Activated naive CD8-positive, alpha-beta T cell (primary cell): ENCODE data around the gene STK32C.

Experiments
- H3K27ac Mint-ChIP-seq: one replicate; pipeline ENCODE4 v1.8.0; 2021; ENCODE audit warnings: mixed read lengths
- H3K27me3 Mint-ChIP-seq: one replicate; pipeline ENCODE4 v1.8.0; 2021; ENCODE audit warnings: mixed read lengths
- H3K36me3 Mint-ChIP-seq: one replicate; pipeline ENCODE4 v1.8.0; 2021; ENCODE audit warnings: mixed read lengths
- H3K4me1 Mint-ChIP-seq: one replicate; pipeline ENCODE4 v1.8.0; 2021; ENCODE audit warnings: low read depth, mixed read lengths
- H3K4me3 Mint-ChIP-seq: one replicate; pipeline ENCODE4 v1.8.0; 2021; ENCODE audit warnings: mild to moderate bottlenecking, mixed read lengths
- H3K9me3 Mint-ChIP-seq: one replicate; pipeline ENCODE4 v1.8.0; 2021; ENCODE audit warnings: low read depth, mixed read lengths

Gene STK32C

GRCh38 chr10:132264966-132265889 lies 42.5 kb downstream of the STK32C start:
- Mint-ChIP-seq H3K9me3 (no peaks in the 10 kb centered on the region), H3K27ac (no peak overlapping the region), H3K27me3 (no peaks in the 10 kb centered on the region), H3K4me3 (no peak overlapping the region), H3K36me3 (no peaks in the 10 kb centered on the region), H3K4me1 (peaks cover 9% of the 10 kb centered on the region)

DNA sequence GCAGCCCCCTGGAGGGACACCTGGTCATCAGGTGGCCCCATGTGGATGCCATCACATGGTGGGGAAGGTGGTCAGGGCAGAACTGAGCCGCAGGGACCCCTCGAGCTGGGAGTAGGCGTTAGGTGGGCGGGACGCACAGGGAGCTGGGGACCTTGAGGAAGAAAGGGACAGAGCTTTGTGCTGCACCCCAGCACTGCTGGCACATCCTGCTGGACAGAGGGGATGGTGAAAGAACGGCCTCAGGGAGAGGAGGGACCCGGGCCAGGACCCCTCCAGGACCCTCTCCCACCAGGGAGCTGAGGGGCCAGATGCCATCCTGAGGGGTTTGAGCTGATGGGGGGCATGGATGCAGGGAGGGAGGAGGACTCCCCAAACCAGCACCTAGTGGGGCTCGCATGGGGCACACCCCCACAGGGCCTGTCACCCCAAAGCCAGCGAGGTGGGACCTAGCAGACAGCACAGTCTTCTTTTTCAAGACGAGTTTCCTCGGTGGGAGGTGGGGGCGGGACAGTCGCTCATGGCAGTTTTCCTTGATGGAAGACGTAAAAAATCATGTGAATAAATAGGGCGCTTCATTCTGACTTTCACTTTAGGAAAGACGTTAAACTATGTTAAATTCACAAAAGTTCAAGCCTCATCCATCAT lies 43.3 kb downstream of the STK32C start:
- no peaks in the 10 kb centered on the region for H3K36me3 Mint-ChIP-seq
- no peaks in the 10 kb centered on the region for H3K9me3 Mint-ChIP-seq
- peaks cover 9% of the 10 kb centered on the region for H3K4me1 Mint-ChIP-seq
- H3K27ac Mint-ChIP-seq: no peak overlapping the region
- no peak overlapping the region for H3K4me3 Mint-ChIP-seq
- no peaks in the 10 kb centered on the region for H3K27me3 Mint-ChIP-seq

GRCh38 chr10:132263866-132264265 lies 43.9 kb downstream of the STK32C start:
- no peak overlapping the region for H3K27ac Mint-ChIP-seq
- peaks cover 9% of the 10 kb centered on the region for H3K4me1 Mint-ChIP-seq

GRCh38 chr10:132259702-132260482 lies 47.9 kb downstream of the STK32C start:
- H3K27me3 Mint-ChIP-seq: no peaks in the 10 kb centered on the region
- H3K4me3 Mint-ChIP-seq: no peak overlapping the region
- H3K36me3 Mint-ChIP-seq: no peaks in the 10 kb centered on the region
- H3K9me3 Mint-ChIP-seq: no peaks in the 10 kb centered on the region
- H3K27ac Mint-ChIP-seq: no peak overlapping the region
- H3K4me1 Mint-ChIP-seq: no peaks in the 10 kb centered on the region

More at GRCh38 chr10:132263866-132264265, 43.9 kb downstream of the STK32C start:
- no peaks in the 10 kb centered on the region for H3K36me3 Mint-ChIP-seq
- H3K9me3 Mint-ChIP-seq: no peaks in the 10 kb centered on the region
- H3K27me3 Mint-ChIP-seq: no peaks in the 10 kb centered on the region
- no peak overlapping the region for H3K4me3 Mint-ChIP-seq

DNA sequence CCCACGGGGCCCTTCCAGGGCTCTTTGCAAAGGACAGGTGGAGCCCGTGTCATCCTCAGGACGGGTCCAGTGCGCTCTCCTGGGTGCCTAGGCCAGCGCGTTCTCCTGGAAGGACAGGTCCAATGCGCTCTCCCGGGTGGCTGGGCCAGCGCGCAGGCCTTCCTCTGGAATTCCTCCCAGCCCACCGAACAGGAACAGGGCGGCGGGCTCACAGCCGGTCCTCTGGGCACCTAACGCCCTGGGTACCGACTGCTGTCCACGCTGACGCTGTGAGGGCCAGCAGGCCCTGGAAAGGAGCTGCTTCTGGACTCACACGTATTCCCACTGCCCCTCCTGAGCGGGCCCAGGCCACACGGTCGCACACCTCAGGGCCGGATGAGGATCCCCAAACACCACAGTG lies 49.3 kb downstream of the STK32C start:
- H3K36me3 Mint-ChIP-seq: no peaks in the 10 kb centered on the region
- no peaks in the 10 kb centered on the region for H3K4me1 Mint-ChIP-seq
- H3K27ac Mint-ChIP-seq: no peak overlapping the region
- H3K27me3 Mint-ChIP-seq: no peaks in the 10 kb centered on the region
- H3K4me3 Mint-ChIP-seq: no peak overlapping the region
- no peaks in the 10 kb centered on the region for H3K9me3 Mint-ChIP-seq

DNA sequence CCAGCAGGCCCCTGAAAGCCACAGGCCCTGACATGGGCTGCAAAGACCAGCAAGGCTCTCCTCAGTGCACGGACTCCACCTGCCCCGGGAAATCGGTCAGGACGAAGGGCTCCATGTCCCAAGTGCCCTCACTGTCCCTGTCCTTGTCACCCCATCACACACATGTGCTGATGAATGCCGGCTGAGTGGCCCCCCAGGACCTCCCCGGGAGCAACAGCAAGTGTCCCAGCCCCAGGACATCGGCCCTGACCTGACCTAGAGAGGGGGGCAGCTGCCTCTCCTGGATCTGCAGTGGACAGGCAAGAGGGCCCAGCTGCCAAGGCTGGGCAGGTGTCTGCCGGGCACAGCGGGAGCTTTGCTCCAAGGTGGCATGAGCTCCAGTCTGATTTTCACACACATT lies 49.8 kb downstream of the STK32C start:
- Mint-ChIP-seq H3K4me1 (no peaks in the 10 kb centered on the region), H3K27ac (no peak overlapping the region), H3K36me3 (no peaks in the 10 kb centered on the region), H3K9me3 (no peaks in the 10 kb centered on the region), H3K4me3 (no peak overlapping the region), H3K27me3 (no peaks in the 10 kb centered on the region)

GRCh38 chr10:132257271-132257670 lies 50.5 kb downstream of the STK32C start:
- Mint-ChIP-seq H3K4me3 (no peak overlapping the region), H3K9me3 (no peaks in the 10 kb centered on the region), H3K36me3 (no peaks in the 10 kb centered on the region), H3K4me1 (no peaks in the 10 kb centered on the region), H3K27ac (no peak overlapping the region), H3K27me3 (no peaks in the 10 kb centered on the region)

DNA sequence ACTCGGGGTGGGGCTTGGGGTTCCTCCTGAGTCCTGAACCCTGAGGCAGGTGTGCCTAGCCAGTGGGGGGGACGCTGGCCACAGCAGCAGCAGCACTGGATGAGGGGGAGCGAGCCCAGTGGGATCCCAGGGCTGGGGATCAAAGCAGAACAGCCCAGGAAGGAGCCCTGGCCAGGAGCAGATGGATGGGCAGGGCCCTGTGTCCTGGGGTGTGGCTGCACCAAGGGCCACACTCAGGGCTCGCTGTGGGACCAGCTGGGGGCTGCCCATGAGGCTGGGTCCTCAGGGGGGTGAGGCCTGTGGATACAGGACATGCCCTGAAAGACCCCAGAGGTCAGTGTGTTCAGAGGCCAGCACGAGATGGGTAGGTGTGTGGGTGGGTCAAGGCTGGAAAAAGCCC lies 50.9 kb downstream of the STK32C start:
- Mint-ChIP-seq H3K4me1 (no peaks in the 10 kb centered on the region), H3K9me3 (no peaks in the 10 kb centered on the region), H3K36me3 (no peaks in the 10 kb centered on the region), H3K27ac (no peak overlapping the region), H3K4me3 (no peak overlapping the region), H3K27me3 (no peaks in the 10 kb centered on the region)

- Mint-ChIP-seq H3K27ac (no peak overlapping the region), H3K9me3 (no peaks in the 10 kb centered on the region), H3K4me3 (no peak overlapping the region), H3K4me1 (no peaks in the 10 kb centered on the region), H3K36me3 (no peaks in the 10 kb centered on the region), H3K27me3 (no peaks in the 10 kb centered on the region)
Measured at GRCh38 chr10:132255489-132256344, 52.0 kb downstream of the STK32C start.

GRCh38 chr10:132254841-132255240 lies 52.9 kb downstream of the STK32C start:
- Mint-ChIP-seq H3K4me1 (no peaks in the 10 kb centered on the region), H3K27me3 (no peaks in the 10 kb centered on the region), H3K9me3 (no peaks in the 10 kb centered on the region), H3K27ac (no peak overlapping the region), H3K36me3 (no peaks in the 10 kb centered on the region), H3K4me3 (no peak overlapping the region)

- Mint-ChIP-seq H3K4me1 (peaks cover 3% of the 10 kb centered on the region), H3K4me3 (no peak overlapping the region), H3K27me3 (no peaks in the 10 kb centered on the region), H3K27ac (no peak overlapping the region), H3K9me3 (no peaks in the 10 kb centered on the region), H3K36me3 (no peaks in the 10 kb centered on the region)
Measured at GRCh38 chr10:132253092-132253687, 54.6 kb downstream of the STK32C start.

DNA sequence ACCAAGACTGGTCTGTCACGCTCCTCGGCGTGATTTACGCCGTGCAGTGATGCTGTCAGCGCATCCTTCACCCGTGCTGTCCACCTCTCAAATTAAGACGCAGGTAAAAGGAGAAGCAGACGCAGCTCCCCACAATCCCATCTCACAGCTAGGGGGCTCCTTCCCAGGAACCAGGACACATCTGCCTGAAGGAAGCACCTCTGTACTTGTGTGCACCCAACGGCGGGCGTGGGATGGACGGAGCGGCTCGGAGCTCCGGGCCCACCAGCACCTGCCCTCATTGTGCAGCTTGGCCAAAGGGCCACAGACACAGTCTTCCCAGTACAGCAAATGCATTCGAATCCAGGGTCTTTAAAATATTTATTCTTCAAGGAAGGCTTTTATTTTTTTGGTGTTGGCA lies 55.3 kb downstream of the STK32C start:
- Mint-ChIP-seq H3K4me1 (peaks cover 5% of the 10 kb centered on the region), H3K36me3 (no peaks in the 10 kb centered on the region), H3K9me3 (no peaks in the 10 kb centered on the region), H3K27me3 (no peaks in the 10 kb centered on the region), H3K4me3 (no peak overlapping the region), H3K27ac (no peak overlapping the region)

GRCh38 chr10:132251928-132252327 lies 55.8 kb downstream of the STK32C start:
- Mint-ChIP-seq H3K27ac (no peak overlapping the region), H3K4me3 (no peak overlapping the region), H3K4me1 (peaks cover 5% of the 10 kb centered on the region), H3K9me3 (no peaks in the 10 kb centered on the region), H3K27me3 (no peaks in the 10 kb centered on the region), H3K36me3 (no peaks in the 10 kb centered on the region)
